HCT116 (cell line): ENCODE data around the gene CCDC142. TPM values are rescaled to one million over a fixed set of nuclear protein-coding genes. Genes with fewer than 3 reads are reported as not detected.

ENCODE experiments used
- ATAC-seq: fragments of 200-7000 bp; cut with Tn5 transposase; 2 replicates; pipeline ENCODE4 v1.9.1; 2020; ENCODE audit warnings: mild to moderate bottlenecking, moderate library complexity
- BruUV-seq: library from RNA; stranded (reverse); fragments of 400-500 nt; replicated peaks from 2 replicates; lab custom pipeline; 2021; lab: Mats Ljungman, UMichigan
- CTCF ChIA-PET: fragments of 300-600 bp; sonication (Branson Sonifier 250); formaldehyde crosslinking; loops from one replicate; lab custom pipeline; 2021; ENCODE audit warnings: antibody characterized with exemption; lab: Charles Lee
- POLR2A ChIA-PET: fragments of 300-600, 350-600 bp; sonication (Branson Sonifier 250); formaldehyde crosslinking; loops from one replicate; lab custom pipeline; 2021; ENCODE audit warnings: antibody characterized with exemption; lab: Charles Lee
- RAD21 ChIA-PET, 2 experiments: fragments of 300-600 bp; sonication (Branson Sonifier 250); formaldehyde crosslinking; loops; one replicate each; lab custom pipeline; 2023; ENCODE audit warnings: low total read pairs in 2 of 2; ENCODE audit not compliant: uncharacterized antibody in 2 of 2, unreplicated experiment in 2 of 2, low non-redundant PET in 1 of 2; lab: Charles Lee
- DNase-seq: peaks from one replicate; pipeline ENCODE4 v3.0.0-alpha.2; 2010; ENCODE audit warnings: low read depth, low spot score
- H2AFZ ChIP-seq: fragments of 200-600 bp; shearing (Covaris generic), sonication (generic); 2 replicates; pipeline ENCODE4 v1.6.1; 2017; ENCODE audit warnings: low read depth, mixed run types, mixed read lengths, antibody characterized with exemption, low read length; ENCODE audit not compliant: poor library complexity, severe bottlenecking
- H3K27ac ChIP-seq: 2 replicates; pipeline ENCODE4 v1.5.1; 2012; ENCODE audit warnings: low read depth, low read length
- H3K27me3 ChIP-seq: fragments of 200-600 bp; sonication (generic); 2 replicates; pipeline ENCODE4 v1.6.1; 2016; ENCODE audit warnings: mixed run types, low read length, mixed read lengths; ENCODE audit not compliant: insufficient read depth
- H3K36me3 ChIP-seq, 2 experiments: fragments of 200-500 bp in 1 of 2; fragments of 200-600 bp in 1 of 2; sonication (Bioruptor generic) in 1 of 2; sonication (generic) in 1 of 2; 2 replicates each; pipeline versions ENCODE4 v1.5.1 to v1.6.1; 2014 to 2016; ENCODE audit warnings: low read length in 2 of 2, inconsistent platforms in 1 of 2, mixed read lengths in 1 of 2, mixed run types in 1 of 2; ENCODE audit not compliant: insufficient read depth in 2 of 2, control insufficient read depth in 1 of 2
- H3K4me1 ChIP-seq, 2 experiments: fragments of 200-600 bp in 1 of 2; sonication (generic) in 1 of 2; 2 replicates each; pipeline versions ENCODE4 v1.5.1 to v1.6.1; 2012 to 2017; ENCODE audit warnings: low read length in 2 of 2, inconsistent platforms in 1 of 2, mild to moderate bottlenecking in 1 of 2, mixed read lengths in 1 of 2, mixed run types in 1 of 2, moderate library complexity in 1 of 2; ENCODE audit not compliant: insufficient read depth in 2 of 2, control insufficient read depth in 1 of 2
- H3K4me2 ChIP-seq: fragments of 200-600 bp; sonication (generic); 2 replicates; pipeline ENCODE4 v1.6.1; 2017; ENCODE audit warnings: mixed run types, low read length, mixed read lengths
- H3K4me3 ChIP-seq, 2 experiments: fragments of 200-600 bp in 1 of 2; sonication (generic) in 1 of 2; replicated peaks in 1 of 2; 2 replicates each; pipeline ENCODE4 v1.5.1; 2011 to 2016; ENCODE audit warnings: low read length in 2 of 2, control low read depth in 1 of 2, low read depth in 1 of 2, mild to moderate bottlenecking in 1 of 2, mixed read lengths in 1 of 2, mixed run types in 1 of 2
- H3K79me2 ChIP-seq: fragments of 200-600 bp; sonication (generic); 2 replicates; pipeline ENCODE4 v1.6.1; 2017; ENCODE audit warnings: mild to moderate bottlenecking, mixed run types, low read length, moderate library complexity, mixed read lengths; ENCODE audit not compliant: insufficient read depth
- H3K9ac ChIP-seq: fragments of 200-600 bp; sonication (generic); 2 replicates; pipeline ENCODE4 v1.6.1; 2016; ENCODE audit warnings: low read length, mixed read lengths
- H3K9me2 ChIP-seq: fragments of 200-600 bp; sonication (generic), shearing (Covaris generic); 2 replicates; pipeline ENCODE4 v1.6.1; 2017; ENCODE audit warnings: mixed run types, mild to moderate bottlenecking, moderate library complexity; ENCODE audit not compliant: insufficient read depth
- H3K9me3 ChIP-seq, 2 experiments: fragments of 200-500 bp in 1 of 2; fragments of 200-600 bp in 1 of 2; sonication (Bioruptor generic) in 1 of 2; sonication (generic) in 1 of 2; 2 replicates each; pipeline ENCODE4 v1.6.1; 2014 to 2017; ENCODE audit warnings: low read length in 2 of 2, mixed read lengths in 2 of 2, inconsistent platforms in 1 of 2, low read depth in 1 of 2, mild to moderate bottlenecking in 1 of 2, mixed run types in 1 of 2, moderate library complexity in 1 of 2; ENCODE audit not compliant: control insufficient read depth in 1 of 2, insufficient read depth in 1 of 2
- H4K20me1 ChIP-seq: fragments of 200-600 bp; sonication (generic), shearing (Covaris generic); 2 replicates; pipeline ENCODE4 v1.6.1; 2017; ENCODE audit warnings: mixed run types, mild to moderate bottlenecking, moderate library complexity; ENCODE audit not compliant: insufficient read depth
- EZH2 ChIP-seq: fragments of 200-600 bp; sonication (generic); IDR thresholded peaks from 2 replicates; pipeline ENCODE4 v1.6.1; 2017; ENCODE audit warnings: antibody characterized with exemption, mixed run types
- JUND ChIP-seq: IDR thresholded peaks from 2 replicates; pipeline ENCODE4 v1.6.1; 2012
- POLR2A ChIP-seq: IDR thresholded peaks from 2 replicates; pipeline ENCODE4 v1.7.0; 2011; ENCODE audit warnings: borderline replicate concordance; ENCODE audit not compliant: insufficient read depth, insufficient read length; ENCODE audit errors: extremely low read depth
- POLR2AphosphoS5 ChIP-seq: IDR thresholded peaks from 2 replicates; pipeline ENCODE4 v1.6.1; 2011; ENCODE audit warnings: mild to moderate bottlenecking, low read depth, low read length, moderate library complexity
- RAD21 ChIP-seq: IDR thresholded peaks from 2 replicates; pipeline ENCODE4 v1.6.1; 2012; ENCODE audit warnings: low read depth, mild to moderate bottlenecking
- TCF7L2 ChIP-seq: IDR thresholded peaks from 2 replicates; pipeline ENCODE4 v1.7.0; 2011; ENCODE audit warnings: borderline replicate concordance, inconsistent platforms; ENCODE audit not compliant: insufficient read depth, insufficient read length; ENCODE audit errors: extremely low read depth
- ZFX ChIP-seq: fragments of 450-650 bp; IDR thresholded peaks from 2 replicates; pipeline ENCODE4 v1.6.1; 2017
- intact Hi-C: fragments of 100-400 bp; cut with micrococcal nuclease; formaldehyde crosslinking; loops from 2 replicates; pipeline ENCODE4 v1.10.0; 2022
- total RNA-seq: library from RNA; stranded (reverse); gene quantifications from one replicate; pipeline ENCODE4 v1.2.1, GENCODE V29; 2021; ENCODE audit not compliant: unreplicated experiment
- TF ChIP-seq, protein P1 (sequence below), 3 experiments: fragments of 200-600 bp in 1 of 3; sonication (generic) in 1 of 3; IDR thresholded peaks in 2 of 3; conservative IDR thresholded peaks in 1 of 3; 2 replicates each; pipeline ENCODE4 v1.5.1; 2012 to 2017; ENCODE audit warnings: low read depth in 2 of 3, low read length in 2 of 3, antibody characterized with exemption in 1 of 3, borderline replicate concordance in 1 of 3, control low read depth in 1 of 3, mild to moderate bottlenecking in 1 of 3, mixed read lengths in 1 of 3, mixed run types in 1 of 3, moderate library complexity in 1 of 3; ENCODE audit not compliant: insufficient read depth in 1 of 3
- TF ChIP-seq, protein P2 (sequence below): IDR thresholded peaks from 2 replicates; pipeline ENCODE4 v1.6.1; 2012

The CCDC142 gene
- total RNA-seq, 1 experiment from 2014 or later, result 15.0 TPM

DNA sequence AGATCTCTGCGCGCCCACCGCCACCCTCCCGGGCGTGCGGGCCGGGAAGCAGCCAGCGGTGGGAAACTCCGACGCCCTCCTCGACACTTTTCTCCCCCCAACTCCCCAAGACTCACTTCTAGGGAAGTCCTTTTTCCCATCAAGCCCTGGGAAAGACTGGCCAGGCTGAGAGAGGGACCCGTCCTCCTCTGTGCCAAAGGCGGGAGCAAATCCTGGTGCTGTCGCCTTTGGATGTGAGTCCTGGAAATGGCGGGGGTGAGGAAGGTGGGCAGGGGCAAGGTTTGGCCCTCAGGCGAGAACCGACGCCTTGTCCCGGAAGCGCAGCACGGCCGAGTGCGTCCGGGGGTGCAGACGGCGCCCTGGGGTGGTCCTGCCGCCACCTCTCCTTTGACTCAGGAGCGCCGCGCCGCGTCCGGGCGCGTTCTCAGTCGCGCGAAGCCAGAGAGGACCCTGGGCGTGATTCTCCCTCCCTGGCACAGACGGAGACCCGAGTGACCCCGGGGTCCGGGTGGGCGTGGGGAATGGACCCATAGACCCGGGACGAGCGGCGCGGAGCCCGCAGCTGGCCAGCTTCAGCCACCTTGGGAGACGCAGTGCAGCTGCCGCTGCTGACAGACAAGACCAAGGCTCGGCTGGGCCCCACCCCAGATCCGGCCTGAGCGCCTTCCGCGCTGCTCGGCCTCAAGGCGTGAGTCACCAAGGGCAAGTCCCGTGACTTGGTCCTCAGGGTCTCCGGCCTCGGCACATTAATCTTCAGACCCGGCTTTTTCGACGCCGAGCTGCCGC lies 20.1 kb upstream of the CCDC142 start:
- H2AFZ ChIP-seq, result peak overlapping the region; percentile 40
- ChIA-PET RAD21 (no interaction called here), POLR2A (interaction anchor here (0.9 kb wide), 1 partner anchor 60 kb away, joined by 3 read pairs; no protein-coding TSS in a partner anchor), CTCF (interaction anchor here (1.8 kb wide), 1 partner anchor 20 kb away, joined by 9 read pairs; the partner anchor contains the start of genes CCDC142 and TTC31)
- intact Hi-C loops, result loop anchor here (2.0 kb wide), 1 partner anchor 20 kb away; the partner anchor contains the start of genes CCDC142 and TTC31
- peaks cover 22% of the 10 kb centered on the region for H3K79me2 ChIP-seq
- peaks cover 24 to 54% of the 10 kb centered on the region in 2 experiments for H3K4me1 ChIP-seq
- no peaks in the 10 kb centered on the region for H3K9me2 ChIP-seq
- TF ChIP-seq ZFX (peak; percentile 62; the same call in 1 of the 2 replicates), POLR2A (peak; percentile 75), RAD21 (no peak), POLR2AphosphoS5 (peak; percentile 86), EZH2 (no peak), TCF7L2 (peak; percentile 49), JUND (no peak)
- TF ChIP-seq, protein P1, sequence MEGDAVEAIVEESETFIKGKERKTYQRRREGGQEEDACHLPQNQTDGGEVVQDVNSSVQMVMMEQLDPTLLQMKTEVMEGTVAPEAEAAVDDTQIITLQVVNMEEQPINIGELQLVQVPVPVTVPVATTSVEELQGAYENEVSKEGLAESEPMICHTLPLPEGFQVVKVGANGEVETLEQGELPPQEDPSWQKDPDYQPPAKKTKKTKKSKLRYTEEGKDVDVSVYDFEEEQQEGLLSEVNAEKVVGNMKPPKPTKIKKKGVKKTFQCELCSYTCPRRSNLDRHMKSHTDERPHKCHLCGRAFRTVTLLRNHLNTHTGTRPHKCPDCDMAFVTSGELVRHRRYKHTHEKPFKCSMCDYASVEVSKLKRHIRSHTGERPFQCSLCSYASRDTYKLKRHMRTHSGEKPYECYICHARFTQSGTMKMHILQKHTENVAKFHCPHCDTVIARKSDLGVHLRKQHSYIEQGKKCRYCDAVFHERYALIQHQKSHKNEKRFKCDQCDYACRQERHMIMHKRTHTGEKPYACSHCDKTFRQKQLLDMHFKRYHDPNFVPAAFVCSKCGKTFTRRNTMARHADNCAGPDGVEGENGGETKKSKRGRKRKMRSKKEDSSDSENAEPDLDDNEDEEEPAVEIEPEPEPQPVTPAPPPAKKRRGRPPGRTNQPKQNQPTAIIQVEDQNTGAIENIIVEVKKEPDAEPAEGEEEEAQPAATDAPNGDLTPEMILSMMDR (IDR thresholded peaks at IDR 0.05 in 2 of 3, conservative IDR thresholded peaks at IDR 0.05 in 1 of 3; ENCODE audit: borderline replicate concordance in 1 of 3, insufficient read depth in 1 of 3, low read depth in 2 of 3, low read length in 2 of 3), result peak in 2 of 3 experiments; percentile 17 to 44; a peak in 2 of 6 replicates
- TF ChIP-seq, protein P2, sequence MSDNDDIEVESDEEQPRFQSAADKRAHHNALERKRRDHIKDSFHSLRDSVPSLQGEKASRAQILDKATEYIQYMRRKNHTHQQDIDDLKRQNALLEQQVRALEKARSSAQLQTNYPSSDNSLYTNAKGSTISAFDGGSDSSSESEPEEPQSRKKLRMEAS, result no peak
- H3K27me3 ChIP-seq, result no peaks in the 10 kb centered on the region
- peak; percentile 57 for DNase-seq
- H3K9me3 ChIP-seq, result no peaks in the 10 kb centered on the region
- H3K27ac ChIP-seq, result peak overlapping the region; percentile 91
- H4K20me1 ChIP-seq, result no peaks in the 10 kb centered on the region
- peak overlapping the region; percentile 85 for H3K9ac ChIP-seq
- peaks cover 3 to 16% of the 10 kb centered on the region in 2 experiments; a peak in 2 of 4 replicates for H3K36me3 ChIP-seq
- H3K4me3 ChIP-seq, result peak overlapping the region; percentile 83 to 89
- ATAC-seq, result peak; percentile 63
- no TSS peak for BruUV-seq
- peak overlapping the region; percentile 95 for H3K4me2 ChIP-seq
